MM.1S (cell line): ENCODE data around the gene ANTKMT.
A peak's percentile ranks its signal among the peaks of the same experiment; 100 is the strongest.

Source experiments
- CTCF ChIP-seq: fragments of 300-600 bp; sonication (generic); IDR thresholded peaks from 2 replicates; pipeline ENCODE4 v1.5.1; 2016; ENCODE audit warnings: antibody characterized with exemption, low read length, mixed read lengths
- EZH2 ChIP-seq: fragments of 300-600 bp; sonication (generic); optimal IDR thresholded peaks from 2 replicates; pipeline ENCODE3; 2017; ENCODE audit warnings: low read depth, mild to moderate bottlenecking, antibody characterized with exemption, low read length, mixed read lengths
- EZH2phosphoT487 ChIP-seq: fragments of 300-600 bp; sonication (generic); IDR thresholded peaks from 2 replicates; pipeline ENCODE4 v1.6.1; 2018; ENCODE audit warnings: antibody characterized with exemption, low read length

GRCh38 chr16:745739-746138 is 24.8 kb downstream of the ANTKMT start:
- peak; percentile 60 for TF ChIP-seq CTCF
- no peak for TF ChIP-seq EZH2
- no peak for TF ChIP-seq EZH2phosphoT487
